HepG2 (cell line): Measurements from ENCODE around the gene PSD4. TPM values are rescaled to one million over a fixed set of nuclear protein-coding genes. Genes with fewer than 3 reads are reported as not detected.

ENCODE experiments used
- FOXP1 ChIP-seq, 2 experiments: fragments of 450-650 bp in 1 of 2; IDR thresholded peaks; 2 replicates each; pipeline ENCODE4 v1.6.1; 2017 to 2018; ENCODE audit warnings: antibody characterized with exemption in 1 of 2
- GABPB1 ChIP-seq: IDR thresholded peaks from 2 replicates; pipeline ENCODE4 v1.6.1; 2016; ENCODE audit warnings: mild to moderate bottlenecking, missing genetic modification reagents, moderate library complexity, missing compliant biosample characterization
- JARID2 ChIP-seq: sonication (generic); formaldehyde crosslinking; IDR thresholded peaks from 2 replicates; pipeline ENCODE4 v1.8.1; 2023; ENCODE audit warnings: missing genetic modification reagents, inconsistent platforms; ENCODE audit not compliant: insufficient replicate concordance
- KDM1A ChIP-seq: IDR thresholded peaks from 2 replicates; pipeline ENCODE4 v1.6.1; 2016; ENCODE audit warnings: missing compliant biosample characterization
- REST ChIP-seq, 2 experiments: IDR thresholded peaks; 2 replicates each; pipeline ENCODE4 v1.6.1; 2011 to 2012; ENCODE audit warnings: low read length in 2 of 2, borderline replicate concordance in 1 of 2, low read depth in 1 of 2, mild to moderate bottlenecking in 1 of 2, moderate library complexity in 1 of 2
- SP140L ChIP-seq: sonication (generic); formaldehyde crosslinking; IDR thresholded peaks from 2 replicates; pipeline ENCODE4 v1.4.0; 2020; ENCODE audit warnings: missing genetic modification reagents, borderline replicate concordance
- SRSF9 ChIP-seq: fragments of 200-400 bp; formaldehyde crosslinking; IDR thresholded peaks from 2 replicates; pipeline ENCODE4 v1.6.1; 2018; ENCODE audit warnings: borderline replicate concordance, mild to moderate bottlenecking, low read depth, low read length; ENCODE audit not compliant: insufficient read depth, poor library complexity, severe bottlenecking
- ZBTB42 ChIP-seq: sonication (generic); formaldehyde crosslinking; IDR thresholded peaks from 2 replicates; pipeline ENCODE4 v1.5.0; 2020; ENCODE audit warnings: mild to moderate bottlenecking, missing genetic modification reagents
- ZNF274 ChIP-seq: sonication (generic); formaldehyde crosslinking; IDR thresholded peaks from 2 replicates; pipeline ENCODE4 v1.5.1; 2020; ENCODE audit warnings: mild to moderate bottlenecking, missing genetic modification reagents
- ZNF512 ChIP-seq: sonication (generic); formaldehyde crosslinking; IDR thresholded peaks from 2 replicates; pipeline ENCODE4 v1.4.0; 2020; ENCODE audit warnings: mild to moderate bottlenecking, missing genetic modification reagents
- ZNF530 ChIP-seq: sonication (generic); formaldehyde crosslinking; IDR thresholded peaks from 2 replicates; pipeline ENCODE4 v1.5.0; 2020; ENCODE audit warnings: low read depth, mild to moderate bottlenecking, missing genetic modification reagents
- ZNF598 ChIP-seq: sonication (generic); formaldehyde crosslinking; IDR thresholded peaks from 2 replicates; pipeline ENCODE4 v1.5.1; 2020; ENCODE audit warnings: mild to moderate bottlenecking, missing genetic modification reagents, borderline replicate concordance
- ZNF7 ChIP-seq: IDR thresholded peaks from 2 replicates; pipeline ENCODE4 v1.6.1; 2016; ENCODE audit warnings: missing biosample characterization, missing genetic modification reagents
- ZNF709 ChIP-seq: sonication (generic); formaldehyde crosslinking; IDR thresholded peaks from 2 replicates; pipeline ENCODE4 v1.5.0; 2020; ENCODE audit warnings: mild to moderate bottlenecking, missing genetic modification reagents
- ZSCAN21 ChIP-seq: sonication (generic); formaldehyde crosslinking; IDR thresholded peaks from 2 replicates; pipeline ENCODE4 v1.8.0; 2022; ENCODE audit warnings: mild to moderate bottlenecking, missing genetic modification reagents, moderate library complexity, borderline replicate concordance
- ZSCAN22 ChIP-seq: sonication (generic); formaldehyde crosslinking; IDR thresholded peaks from 2 replicates; pipeline ENCODE4 v1.4.0; 2020; ENCODE audit warnings: mild to moderate bottlenecking, missing genetic modification reagents
- ZXDC ChIP-seq: sonication (generic); formaldehyde crosslinking; IDR thresholded peaks from 2 replicates; pipeline ENCODE4 v1.5.0; 2020; ENCODE audit warnings: mild to moderate bottlenecking, missing genetic modification reagents
- polyA plus RNA-seq, 8 experiments: library from polyadenylated mRNA; depleted of rRNA in 3 of 8; stranded (reverse) in 7 of 8; unstranded in 1 of 8; fragments of >200 nt; fragmentation: Illumina TruSeq in 4 of 8; extraction: Trizol in 4 of 8; gene quantifications; 2 replicates each; pipeline versions ENCODE4 v1.2.1 to v1.2.3, GENCODE V29; 2011 to 2016; ENCODE audit warnings: low read depth in 4 of 8, missing spikeins in 1 of 8, mixed read lengths in 1 of 8; ENCODE audit not compliant: insufficient read depth in 1 of 8
- total RNA-seq, 5 experiments: library from RNA; depleted of rRNA; stranded (reverse); fragments of >200 nt; fragmentation: Illumina TruSeq; extraction: Trizol; gene quantifications; 2 replicates each; pipeline ENCODE4 v1.2.3, GENCODE V29; 2016; ENCODE audit warnings: low read depth in 1 of 5
- TF ChIP-seq, protein P1 (sequence below): sonication (generic); formaldehyde crosslinking; conservative IDR thresholded peaks from 2 replicates; pipeline ENCODE4 v1.4.0; 2020; ENCODE audit warnings: missing genetic modification reagents

The PSD4 gene
- total and polyA plus RNA-seq, 2 of the 13 experiments (the other 11 are each of a cell fraction or from before 2014, with no cell fraction given): 5.8 to 9.4 TPM

DNA sequence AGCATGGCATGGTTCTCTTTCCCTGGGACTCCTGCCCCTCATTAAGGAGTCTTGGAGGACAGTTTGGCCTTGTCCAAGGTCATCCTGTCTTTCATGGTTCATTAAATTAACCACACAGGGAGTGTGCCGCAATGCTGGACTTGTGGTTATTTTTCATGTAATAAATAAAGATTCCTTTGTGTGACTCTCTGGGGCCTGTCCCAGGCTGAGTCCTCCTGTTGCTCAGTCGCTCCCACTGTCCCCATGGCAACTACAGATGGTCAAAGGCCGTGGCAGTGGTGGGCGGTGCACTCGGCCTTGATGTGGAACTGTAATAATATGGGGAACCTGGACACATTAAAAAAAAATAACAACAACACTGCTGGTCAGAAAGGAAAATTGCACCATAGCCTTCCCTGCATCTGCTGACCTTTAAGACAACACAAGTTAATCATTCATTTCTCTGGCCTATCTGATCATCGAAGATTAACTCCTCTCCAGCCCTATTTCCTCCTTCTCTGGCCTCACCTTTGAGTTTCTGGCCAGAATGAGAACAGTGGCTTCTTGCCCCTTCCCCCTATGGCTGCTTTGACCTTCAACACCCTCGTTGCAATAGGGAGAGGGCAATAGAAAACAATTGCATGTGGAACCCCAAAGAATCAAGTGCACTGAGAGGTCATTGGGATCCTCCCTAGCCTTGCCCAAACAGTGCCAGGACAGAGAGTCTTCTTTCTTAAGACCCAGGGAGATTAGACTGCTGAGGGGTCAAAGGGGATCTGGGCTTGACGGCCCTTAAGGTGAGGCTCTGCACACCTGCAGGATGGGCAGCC lies 44.7 kb downstream of the PSD4 start (continued):
- TF ChIP-seq FOXP1 (IDR thresholded peaks at IDR 0.05) (peak; percentile 86), FOXP1 (CRISPR knock-in tag; IDR thresholded peaks at IDR 0.05) (peak; percentile 95), ZNF512 (CRISPR knock-in tag) (no peak), JARID2 (CRISPR knock-in tag) (peak; percentile 37), ZNF274 (CRISPR knock-in tag) (0 out of 2 replicates have a peak, but pooled peaks have one; percentile 35), REST (IDR thresholded peaks at IDR 0.05; ENCODE audit: borderline replicate concordance in 1 of 2, low read depth in 1 of 2, low read length in 2 of 2) (no peak), ZXDC (no peak), ZSCAN22 (CRISPR knock-in tag) (no peak), ZNF7 (no peak), SRSF9 (no peak), ZNF530 (CRISPR knock-in tag) (no peak), ZSCAN21 (CRISPR knock-in tag) (no peak), GABPB1 (CRISPR knock-in tag) (0 out of 2 replicates have a peak, but pooled peaks have one; percentile 7), ZBTB42 (peak; percentile 74), SP140L (CRISPR knock-in tag) (0 out of 2 replicates have a peak, but pooled peaks have one; percentile 43), ZNF709 (CRISPR knock-in tag) (no peak), KDM1A (no peak), ZNF598 (CRISPR knock-in tag) (0 out of 2 replicates have a peak, but pooled peaks have one; percentile 53)
- TF ChIP-seq, protein P1, sequence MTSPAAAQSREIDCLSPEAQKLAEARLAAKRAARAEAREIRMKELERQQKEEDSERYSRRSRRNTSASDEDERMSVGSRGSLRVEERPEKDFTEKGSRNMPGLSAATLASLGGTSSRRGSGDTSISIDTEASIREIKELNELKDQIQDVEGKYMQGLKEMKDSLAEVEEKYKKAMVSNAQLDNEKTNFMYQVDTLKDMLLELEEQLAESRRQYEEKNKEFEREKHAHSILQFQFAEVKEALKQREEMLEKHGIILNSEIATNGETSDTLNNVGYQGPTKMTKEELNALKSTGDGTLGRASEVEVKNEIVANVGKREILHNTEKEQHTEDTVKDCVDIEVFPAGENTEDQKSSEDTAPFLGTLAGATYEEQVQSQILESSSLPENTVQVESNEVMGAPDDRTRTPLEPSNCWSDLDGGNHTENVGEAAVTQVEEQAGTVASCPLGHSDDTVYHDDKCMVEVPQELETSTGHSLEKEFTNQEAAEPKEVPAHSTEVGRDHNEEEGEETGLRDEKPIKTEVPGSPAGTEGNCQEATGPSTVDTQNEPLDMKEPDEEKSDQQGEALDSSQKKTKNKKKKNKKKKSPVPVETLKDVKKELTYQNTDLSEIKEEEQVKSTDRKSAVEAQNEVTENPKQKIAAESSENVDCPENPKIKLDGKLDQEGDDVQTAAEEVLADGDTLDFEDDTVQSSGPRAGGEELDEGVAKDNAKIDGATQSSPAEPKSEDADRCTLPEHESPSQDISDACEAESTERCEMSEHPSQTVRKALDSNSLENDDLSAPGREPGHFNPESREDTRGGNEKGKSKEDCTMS (CRISPR knock-in tag): no peak
